CD4-positive, alpha-beta T cell (primary cell): ENCODE measurements around the gene ATP1A2. TPM values are rescaled to one million over a fixed set of nuclear protein-coding genes. Genes with fewer than 3 reads are reported as not detected.
"Not testable (repeated sequence)": the region's sequence is repeated elsewhere in the genome, so short reads cannot be mapped to it uniquely, and the experiment has no call there.

Experiments used
- ATAC-seq: fragments of 200-7000 bp; cut with Tn5 transposase; one replicate; pipeline ENCODE4 v1.10.0; 2022; ENCODE audit warnings: mild to moderate bottlenecking; ENCODE audit not compliant: poor library complexity
- CTCF ChIA-PET: fragments of 350-600 bp; sonication (Branson Sonifier 250); formaldehyde crosslinking; loops from one replicate; lab custom pipeline; 2021; ENCODE audit warnings: antibody characterized with exemption, inconsistent platforms; lab: Charles Lee
- POLR2A ChIA-PET: fragments of 350-600 bp; sonication (Branson Sonifier 250); formaldehyde crosslinking; loops from one replicate; lab custom pipeline; 2021; ENCODE audit warnings: antibody characterized with exemption, inconsistent platforms; lab: Charles Lee
- DNase-seq, 14 experiments: peaks; one replicate each; pipeline ENCODE4 v3.0.0-alpha.2; 2013 to 2020; ENCODE audit warnings: mixed read lengths in 2 of 14
- H3K27ac ChIP-seq, 2 donors: one replicate each; pipeline versions ENCODE4 v1.5.1 to v1.7.0; 2013; ENCODE audit warnings: low read length in 2 of 2, low read depth in 1 of 2, mild to moderate bottlenecking in 1 of 2
- H3K27me3 ChIP-seq, 2 experiments: 1 replicate in 1 of 2; 2 replicates in 1 of 2; pipeline versions ENCODE4 v1.6.1 to v1.7.0; 2013; ENCODE audit warnings: low read length in 2 of 2, control low read depth in 1 of 2, mild to moderate bottlenecking in 1 of 2, moderate library complexity in 1 of 2; ENCODE audit not compliant: insufficient read depth in 2 of 2, control insufficient read depth in 1 of 2
- H3K36me3 ChIP-seq: one replicate; pipeline ENCODE4 v1.6.1; 2013; ENCODE audit warnings: low read length, control low read depth; ENCODE audit not compliant: insufficient read depth
- H3K4me1 ChIP-seq: one replicate; pipeline ENCODE4 v1.6.1; 2013; ENCODE audit warnings: low read length, control low read depth; ENCODE audit not compliant: insufficient read depth
- H3K4me3 ChIP-seq: one replicate; pipeline ENCODE4 v1.5.1; 2013; ENCODE audit warnings: mild to moderate bottlenecking, low read length, moderate library complexity
- H3K9me3 ChIP-seq, 2 experiments: 1 replicate in 1 of 2; 2 replicates in 1 of 2; pipeline versions ENCODE4 v1.6.1 to v1.7.0; 2013; ENCODE audit warnings: low read length in 2 of 2, mild to moderate bottlenecking in 2 of 2, control low read depth in 1 of 2, moderate library complexity in 1 of 2; ENCODE audit not compliant: control insufficient read depth in 1 of 2, insufficient read depth in 1 of 2
- H3K27ac Mint-ChIP-seq: one replicate; pipeline ENCODE4 v1.8.0; 2020; ENCODE audit warnings: mixed read lengths
- H3K27me3 Mint-ChIP-seq: one replicate; pipeline ENCODE4 v1.8.0; 2021; ENCODE audit warnings: mixed read lengths
- H3K36me3 Mint-ChIP-seq: one replicate; pipeline ENCODE4 v1.8.0; 2021; ENCODE audit warnings: low read depth, mixed read lengths
- H3K4me1 Mint-ChIP-seq: one replicate; pipeline ENCODE4 v1.8.0; 2021; ENCODE audit warnings: low read depth, mixed read lengths
- H3K4me3 Mint-ChIP-seq: one replicate; pipeline ENCODE4 v1.8.0; 2020; ENCODE audit warnings: mild to moderate bottlenecking, mixed read lengths
- H3K9me3 Mint-ChIP-seq: one replicate; pipeline ENCODE4 v1.8.0; 2020; ENCODE audit warnings: mixed read lengths
- intact Hi-C, 2 experiments: fragments of 100-400 bp; cut with DNase I in 1 of 2; cut with micrococcal nuclease in 1 of 2; formaldehyde crosslinking; loops; one replicate each; pipeline versions ENCODE4 v1.15.1 to v1.9.0; 2023 to 2025; cut with DNase I, micrococcal nuclease
- total RNA-seq, 174 experiments: library from RNA in 2 of 174; stranded (reverse) in 2 of 174; gene quantifications; one replicate each; pipeline ENCODE4 v1.2.3 and lab custom pipeline; 2021 to 2026
- TF ChIP-seq, protein P1 (sequence below): fragments of 200-600 bp; IDR thresholded peaks from one replicate; pipeline ENCODE4 v1.8.0; 2022; ENCODE audit warnings: antibody characterized with exemption, mild to moderate bottlenecking

ATP1A2 gene
- total RNA-seq, 2 experiments from 2014 or later = not detected

DNA sequence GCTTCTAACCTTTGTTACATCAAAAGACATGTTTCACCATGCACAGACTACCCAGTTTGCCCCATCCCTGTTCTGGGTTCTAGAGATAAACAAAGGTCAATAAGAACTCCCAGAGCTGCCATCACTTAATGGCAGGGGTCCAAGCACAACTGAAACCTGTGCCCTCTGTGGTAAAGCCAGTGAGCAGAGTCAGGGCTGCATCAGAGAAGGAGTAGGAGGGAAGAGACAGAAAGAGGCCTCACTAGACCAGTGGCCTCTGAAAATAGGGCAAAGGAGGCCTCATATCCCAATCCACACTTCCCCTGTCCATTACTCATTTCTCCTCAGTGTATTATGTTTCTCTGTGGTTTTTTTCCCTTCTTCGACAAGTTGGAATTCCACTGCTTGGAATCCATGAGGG, 10.2 kb downstream of the ATP1A2 start:
- intact Hi-C loops = no loop called here
- POLR2A ChIA-PET = no interaction called here

DNA sequence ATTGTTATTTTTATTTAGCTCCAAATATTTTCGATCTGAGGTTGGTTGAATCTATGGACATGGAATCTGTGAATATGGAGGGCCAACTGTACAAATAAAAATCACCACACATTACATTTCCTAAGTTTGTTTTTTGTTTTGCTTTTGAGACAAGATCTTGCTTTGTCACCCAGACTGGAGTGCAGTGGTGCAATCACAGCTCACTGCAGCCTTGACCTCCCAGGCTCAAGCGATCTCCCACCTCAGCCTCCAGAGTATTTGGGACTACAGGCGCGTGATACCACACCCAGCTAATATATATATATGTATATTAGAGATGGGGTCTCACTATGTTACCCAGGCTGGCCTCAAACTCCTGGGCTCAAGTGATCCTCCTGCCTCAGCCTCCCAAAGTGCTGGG, 10.8 kb downstream of the ATP1A2 start:
- H3K4me1 Mint-ChIP-seq, H3K27ac ChIP-seq, H3K4me3 Mint-ChIP-seq, H3K9me3 Mint-ChIP-seq, H3K27me3 ChIP-seq, intact Hi-C loops, DNase-seq, ATAC-seq, H3K36me3 ChIP-seq, H3K36me3 Mint-ChIP-seq, H3K4me3 ChIP-seq, H3K9me3 ChIP-seq, CTCF ChIA-PET, H3K4me1 ChIP-seq, POLR2A ChIA-PET, H3K27ac Mint-ChIP-seq: not testable (repeated sequence)
- H3K27me3 Mint-ChIP-seq = peaks cover 13% of the 10 kb centered on the region

More for the DNA sequence above, 10.2 kb downstream of the ATP1A2 start:
- no peak overlapping the region for H3K4me3 Mint-ChIP-seq
- no peaks in the 10 kb centered on the region for H3K36me3 Mint-ChIP-seq
- H3K4me1 ChIP-seq = no peaks in the 10 kb centered on the region
- no peaks in the 10 kb centered on the region for H3K4me1 Mint-ChIP-seq
- H3K27me3 Mint-ChIP-seq = peaks cover 8% of the 10 kb centered on the region
- H3K27ac Mint-ChIP-seq = no peak overlapping the region
- peaks cover 0 to 5% of the 10 kb centered on the region in 2 experiments for H3K27me3 ChIP-seq
- DNase-seq = no peak
- no peak overlapping the region for H3K4me3 ChIP-seq
- no peaks in the 10 kb centered on the region for H3K36me3 ChIP-seq
- no peak for ATAC-seq
- H3K9me3 Mint-ChIP-seq = no peaks in the 10 kb centered on the region
- CTCF ChIA-PET = no interaction called here
- H3K27ac ChIP-seq = no peak overlapping the region
- TF ChIP-seq, protein P1, sequence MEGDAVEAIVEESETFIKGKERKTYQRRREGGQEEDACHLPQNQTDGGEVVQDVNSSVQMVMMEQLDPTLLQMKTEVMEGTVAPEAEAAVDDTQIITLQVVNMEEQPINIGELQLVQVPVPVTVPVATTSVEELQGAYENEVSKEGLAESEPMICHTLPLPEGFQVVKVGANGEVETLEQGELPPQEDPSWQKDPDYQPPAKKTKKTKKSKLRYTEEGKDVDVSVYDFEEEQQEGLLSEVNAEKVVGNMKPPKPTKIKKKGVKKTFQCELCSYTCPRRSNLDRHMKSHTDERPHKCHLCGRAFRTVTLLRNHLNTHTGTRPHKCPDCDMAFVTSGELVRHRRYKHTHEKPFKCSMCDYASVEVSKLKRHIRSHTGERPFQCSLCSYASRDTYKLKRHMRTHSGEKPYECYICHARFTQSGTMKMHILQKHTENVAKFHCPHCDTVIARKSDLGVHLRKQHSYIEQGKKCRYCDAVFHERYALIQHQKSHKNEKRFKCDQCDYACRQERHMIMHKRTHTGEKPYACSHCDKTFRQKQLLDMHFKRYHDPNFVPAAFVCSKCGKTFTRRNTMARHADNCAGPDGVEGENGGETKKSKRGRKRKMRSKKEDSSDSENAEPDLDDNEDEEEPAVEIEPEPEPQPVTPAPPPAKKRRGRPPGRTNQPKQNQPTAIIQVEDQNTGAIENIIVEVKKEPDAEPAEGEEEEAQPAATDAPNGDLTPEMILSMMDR = no peak
- H3K9me3 ChIP-seq = no peaks in the 10 kb centered on the region

DNA sequence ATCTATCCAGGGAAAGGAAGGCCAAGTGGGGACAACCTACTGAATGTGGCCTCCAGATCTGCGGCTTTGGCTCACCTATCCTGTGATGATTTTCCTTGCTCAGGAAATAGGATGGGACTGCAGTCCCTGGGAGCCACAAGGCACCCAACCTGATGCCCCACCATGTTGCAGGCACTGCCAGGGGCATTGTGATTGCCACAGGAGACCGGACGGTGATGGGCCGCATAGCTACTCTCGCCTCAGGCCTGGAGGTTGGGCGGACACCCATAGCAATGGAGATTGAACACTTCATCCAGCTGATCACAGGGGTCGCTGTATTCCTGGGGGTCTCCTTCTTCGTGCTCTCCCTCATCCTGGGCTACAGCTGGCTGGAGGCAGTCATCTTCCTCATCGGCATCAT, 11.8 kb downstream of the ATP1A2 start:
- Mint-ChIP-seq H3K27me3 (peaks cover 19% of the 10 kb centered on the region), H3K9me3 (no peaks in the 10 kb centered on the region), H3K4me3 (no peak overlapping the region), H3K4me1 (no peaks in the 10 kb centered on the region), H3K27ac (no peak overlapping the region), H3K36me3 (no peaks in the 10 kb centered on the region)
- DNase-seq (no peak), ATAC-seq (no peak)
- ChIA-PET POLR2A (no interaction called here), CTCF (no interaction called here)
- intact Hi-C loops = no loop called here
- Histone ChIP-seq H3K27me3 (peaks cover 0 to 5% of the 10 kb centered on the region in 2 experiments), H3K4me1 (no peaks in the 10 kb centered on the region), H3K27ac (no peak overlapping the region), H3K4me3 (no peak overlapping the region), H3K9me3 (no peaks in the 10 kb centered on the region), H3K36me3 (no peaks in the 10 kb centered on the region)
- TF ChIP-seq, protein P1 = no peak

DNA sequence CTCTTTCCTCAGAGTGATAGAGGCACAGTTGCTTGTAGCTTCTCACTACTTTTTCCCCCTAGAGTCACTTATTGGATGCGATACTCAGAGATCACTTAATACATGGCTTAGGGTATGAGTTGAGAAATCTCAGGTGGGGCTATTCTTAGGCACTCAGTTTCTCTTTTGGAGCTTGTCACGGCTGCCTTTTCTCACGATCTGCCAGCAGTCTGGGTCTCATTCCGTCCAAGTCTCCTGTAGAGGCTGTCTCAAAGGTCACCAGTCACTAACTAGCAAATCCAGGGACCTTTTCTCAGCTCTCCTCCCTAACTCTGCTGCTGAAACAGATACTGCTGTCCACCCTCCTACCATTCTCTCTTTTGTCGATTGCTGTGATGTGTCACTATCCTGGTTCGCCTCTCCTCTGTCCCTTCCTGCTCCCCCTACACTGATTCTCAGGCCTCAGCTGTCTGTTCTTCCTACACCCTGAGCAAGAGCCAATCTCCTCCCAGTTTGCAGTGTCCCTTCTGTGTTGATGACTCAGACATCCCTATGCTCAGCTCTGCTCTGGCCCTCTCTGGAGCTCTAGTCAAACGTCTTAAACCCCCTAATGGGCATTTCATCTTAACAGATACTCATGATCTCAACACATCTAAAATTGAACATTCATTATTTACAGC, 12.4 kb downstream of the ATP1A2 start:
- Histone ChIP-seq H3K4me3 (no peak overlapping the region), H3K27me3 (peaks cover 0 to 5% of the 10 kb centered on the region in 2 experiments), H3K9me3 (no peaks in the 10 kb centered on the region), H3K4me1 (no peaks in the 10 kb centered on the region), H3K27ac (no peak overlapping the region), H3K36me3 (no peaks in the 10 kb centered on the region)
- no peaks in the 10 kb centered on the region for H3K9me3 Mint-ChIP-seq
- no peak for ATAC-seq
- H3K4me3 Mint-ChIP-seq = no peak overlapping the region
- intact Hi-C loops = no loop called here
- no peak overlapping the region for H3K27ac Mint-ChIP-seq
- no peak for DNase-seq
- ChIA-PET POLR2A (no interaction called here), CTCF (no interaction called here)
- no peaks in the 10 kb centered on the region for H3K36me3 Mint-ChIP-seq
- H3K4me1 Mint-ChIP-seq = no peaks in the 10 kb centered on the region
- TF ChIP-seq, protein P1 = no peak
- H3K27me3 Mint-ChIP-seq = peaks cover 25% of the 10 kb centered on the region
